GM19324 (cell line): ENCODE results near the gene UBASH3B.

ENCODE experiments used
- ATAC-seq: cut with Tn5 transposase; IDR thresholded peaks from one replicate; pipeline ENCODE4 v1.9.1; 2021; ENCODE audit warnings: mild to moderate bottlenecking, moderate library complexity; ENCODE audit not compliant: unreplicated experiment, low FRiP score

The UBASH3B gene

DNA sequence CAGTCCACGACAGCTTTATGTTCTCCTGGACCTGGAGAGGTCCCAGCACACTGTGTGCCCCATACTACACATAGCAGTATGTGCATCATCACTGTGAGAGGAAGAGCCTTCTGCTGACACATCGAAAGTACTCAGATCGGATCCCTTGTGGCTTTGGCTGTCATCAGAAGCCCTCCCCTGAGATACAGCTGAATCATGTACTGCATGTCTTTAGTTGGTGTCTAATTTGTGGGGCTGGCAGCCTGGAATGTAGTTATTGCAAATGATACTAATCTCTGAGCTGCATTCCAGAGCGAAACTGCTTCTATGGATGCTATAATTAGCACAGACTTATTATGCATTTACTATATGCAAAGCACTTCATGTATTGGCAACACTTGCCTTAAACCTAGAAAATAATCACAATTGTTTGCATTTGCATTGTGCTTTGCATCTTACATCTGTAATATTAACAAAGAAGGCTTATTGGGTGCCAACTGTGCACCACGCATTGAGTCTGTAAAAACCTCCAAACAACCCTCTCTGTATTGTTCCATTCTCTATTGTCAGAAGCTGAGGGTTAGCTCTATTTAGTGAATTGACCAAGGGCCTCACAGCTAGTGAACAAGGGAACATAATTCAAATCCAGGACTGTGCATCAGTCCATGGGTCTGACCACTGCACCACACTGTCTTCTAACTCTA is 93.6 kb downstream of the UBASH3B start:
- ATAC-seq: peak; percentile 64

DNA sequence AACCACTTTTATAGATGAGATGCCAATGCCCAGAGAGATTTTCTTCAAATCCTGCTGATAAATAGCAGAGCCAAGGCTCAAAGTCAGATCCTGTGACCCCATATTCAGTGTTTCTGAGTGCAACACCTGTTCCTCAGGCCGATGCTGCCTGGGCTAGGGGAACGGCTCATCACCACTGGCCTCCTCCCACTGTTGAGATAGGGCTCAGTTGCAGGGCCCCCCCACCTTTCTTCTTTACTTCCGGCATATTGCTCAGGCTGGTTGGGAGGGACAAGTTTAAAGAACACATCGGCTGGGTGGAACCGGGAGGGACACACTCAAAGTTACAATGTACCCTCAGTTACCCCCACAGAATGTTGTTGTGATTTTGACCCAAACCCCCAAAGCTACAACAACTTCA is 94.5 kb downstream of the UBASH3B start:
- ATAC-seq: no peak

DNA sequence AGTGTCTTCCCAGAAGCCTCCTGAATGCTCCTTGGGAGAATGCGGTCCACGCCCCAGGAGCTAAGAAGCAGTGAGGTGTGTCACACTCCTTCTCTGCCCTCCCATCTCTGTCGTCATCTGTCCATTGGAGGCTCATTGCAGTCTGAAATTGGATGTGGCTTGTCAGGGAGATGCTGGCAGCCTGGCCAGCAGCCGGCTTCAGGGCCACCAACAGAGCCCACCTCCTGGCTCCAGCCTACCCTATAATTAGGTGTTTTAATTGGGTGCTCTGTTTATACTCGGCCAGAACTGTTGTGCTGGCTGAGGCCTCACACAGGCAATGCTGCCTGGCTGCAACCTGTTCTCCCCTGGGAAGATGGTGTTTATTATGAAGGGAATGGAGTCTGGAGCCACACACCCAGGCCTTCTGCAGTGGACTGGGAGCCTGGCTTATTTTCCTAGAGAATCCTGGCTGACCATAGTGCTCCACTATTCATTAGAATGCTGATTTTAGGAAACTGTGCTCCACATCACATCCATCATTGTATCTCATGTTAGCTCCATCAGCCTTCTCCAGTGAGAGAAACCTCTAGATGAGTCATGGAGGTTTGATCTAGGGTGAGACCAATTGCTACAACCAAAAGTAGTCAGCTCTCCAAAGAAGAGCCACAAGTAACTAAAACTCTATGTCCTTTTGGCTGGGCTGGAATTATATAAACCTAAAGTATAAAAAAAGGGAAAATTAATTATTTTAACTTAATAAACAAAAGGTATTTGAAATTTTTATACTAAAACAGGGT is 96.0 kb downstream of the UBASH3B start:
- no peak for ATAC-seq

DNA sequence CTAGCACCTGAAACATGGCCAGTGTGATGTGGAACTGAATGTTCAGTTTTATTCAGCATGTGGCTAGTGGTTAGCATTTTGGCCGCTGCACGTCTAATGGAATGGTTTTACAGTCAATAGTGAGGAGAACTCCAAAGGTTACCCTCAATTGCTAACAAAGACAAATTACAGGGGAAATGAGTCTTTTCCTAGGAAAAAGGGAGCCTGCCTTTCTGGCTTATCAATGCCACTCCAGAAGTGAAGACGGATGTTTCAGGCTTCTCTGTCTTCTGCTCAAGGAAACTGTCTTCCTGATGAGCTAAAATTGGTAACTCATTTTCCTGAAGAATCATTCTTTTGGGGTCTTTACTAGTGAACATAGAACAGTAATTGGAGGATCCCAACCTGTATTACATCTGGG is 98.5 kb downstream of the UBASH3B start:
- ATAC-seq: no peak

DNA sequence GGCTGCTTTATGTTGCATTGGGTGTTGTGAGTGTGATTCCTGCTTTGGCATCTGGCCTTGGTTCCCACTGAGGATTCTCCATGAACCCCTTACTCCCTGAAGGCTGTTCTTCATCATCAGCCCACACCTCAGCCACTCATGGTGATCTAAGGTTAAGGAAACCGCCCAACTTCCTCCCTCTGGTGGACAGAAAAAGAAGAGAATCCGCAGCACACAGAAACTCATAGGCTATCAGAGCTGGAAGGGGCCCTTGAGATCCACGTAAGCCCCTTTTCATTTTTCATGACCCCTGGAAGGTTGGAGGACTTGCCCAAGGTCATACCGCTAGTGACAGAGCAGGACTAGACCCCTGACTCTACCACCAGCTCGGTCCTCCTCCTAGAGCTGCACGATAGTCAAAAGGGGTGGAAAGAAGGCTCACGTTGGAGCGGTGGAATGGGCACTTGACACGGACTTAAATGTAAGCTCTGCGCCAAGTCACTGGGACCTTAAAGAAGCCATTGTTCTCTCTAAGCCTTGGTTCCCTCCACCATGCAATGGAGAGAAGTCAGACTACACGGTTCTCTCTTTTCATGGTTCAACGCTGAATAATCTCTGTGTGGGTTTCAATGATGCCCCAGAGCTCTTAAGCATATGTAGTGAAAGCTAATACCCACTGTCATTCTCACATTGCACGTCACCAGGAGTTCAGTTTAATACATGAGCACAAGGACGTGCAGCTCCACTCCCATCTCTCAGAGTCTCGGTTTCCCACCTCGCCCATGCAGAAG is 99.2 kb downstream of the UBASH3B start:
- ATAC-seq: no peak

DNA sequence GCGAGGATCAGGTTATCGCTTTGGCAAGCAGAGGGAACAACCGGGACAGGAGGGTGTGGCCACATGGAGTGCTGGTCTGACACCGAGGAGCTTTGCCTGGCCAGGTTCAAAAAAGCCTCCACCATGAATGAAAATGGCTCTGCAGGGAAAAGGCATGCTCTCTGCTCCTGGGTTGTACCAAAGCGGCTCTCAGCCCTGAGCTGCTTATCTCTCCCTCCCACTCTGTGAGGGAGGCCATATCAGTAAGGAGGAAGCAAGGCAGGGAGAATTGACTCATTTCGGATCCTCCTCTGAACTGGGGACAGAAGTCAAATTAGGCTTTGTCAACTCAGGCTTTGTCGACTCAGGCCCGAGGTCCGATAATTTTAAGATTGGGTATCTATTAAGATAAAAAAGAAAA is 99.9 kb downstream of the UBASH3B start:
- ATAC-seq: no peak

DNA sequence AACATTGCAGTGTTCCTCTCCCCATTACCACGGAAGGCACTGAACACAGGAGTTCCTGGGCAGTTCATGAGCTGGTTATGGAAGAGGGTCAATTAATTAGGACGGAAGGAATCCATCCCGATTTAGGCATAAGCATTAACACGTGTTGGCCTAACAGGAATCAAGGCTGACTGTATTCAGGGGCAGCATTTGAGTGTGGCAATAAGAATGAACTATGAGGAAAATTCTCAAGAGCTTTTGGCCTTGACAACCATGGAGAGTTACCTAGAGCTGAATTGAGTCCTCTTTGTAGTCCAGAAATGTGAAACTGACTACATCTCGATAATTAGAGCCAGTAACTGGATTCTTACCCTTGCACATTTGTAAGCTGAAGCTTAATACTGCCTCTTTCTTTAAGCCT is 100.4 kb downstream of the UBASH3B start:
- no peak for ATAC-seq

DNA sequence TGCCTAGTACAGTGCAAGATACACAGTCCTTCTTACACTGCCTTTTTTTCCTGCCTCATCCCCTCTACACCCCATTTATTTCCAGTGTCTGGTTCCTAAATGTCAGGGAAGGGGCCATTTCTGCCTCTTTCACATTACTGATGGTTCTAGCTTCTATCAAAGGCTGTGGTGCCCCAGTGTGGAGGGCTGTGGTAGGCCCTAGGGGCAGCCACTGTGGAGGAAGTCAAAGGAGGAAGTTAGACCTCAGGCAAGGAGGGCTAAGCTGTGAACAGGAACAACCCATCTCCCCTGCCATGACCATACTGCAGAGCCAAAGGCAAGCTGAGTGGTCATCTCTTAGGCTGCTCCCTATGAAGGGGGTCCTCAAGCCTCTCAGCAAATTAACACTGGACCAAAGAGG is 100.9 kb downstream of the UBASH3B start:
- ATAC-seq: no peak

DNA sequence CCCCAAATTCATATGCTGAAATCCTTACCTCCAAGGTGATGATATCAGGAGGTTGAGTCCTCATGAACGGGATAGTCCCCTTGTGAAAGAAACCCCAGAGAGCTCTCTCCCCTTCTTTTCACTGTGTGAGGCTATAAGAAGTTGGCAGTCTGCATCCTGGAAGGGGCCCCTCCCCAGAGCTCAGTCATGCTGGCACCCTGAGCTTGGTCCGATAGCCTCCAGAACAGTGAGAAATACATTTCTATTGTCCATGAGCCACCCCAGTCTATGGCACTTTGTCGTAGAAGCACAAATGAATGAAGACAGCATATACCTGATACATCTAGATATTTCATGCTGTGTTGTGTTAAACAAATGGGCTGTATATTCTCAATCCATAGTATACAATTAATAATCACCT is 101.7 kb downstream of the UBASH3B start:
- ATAC-seq: no peak

DNA sequence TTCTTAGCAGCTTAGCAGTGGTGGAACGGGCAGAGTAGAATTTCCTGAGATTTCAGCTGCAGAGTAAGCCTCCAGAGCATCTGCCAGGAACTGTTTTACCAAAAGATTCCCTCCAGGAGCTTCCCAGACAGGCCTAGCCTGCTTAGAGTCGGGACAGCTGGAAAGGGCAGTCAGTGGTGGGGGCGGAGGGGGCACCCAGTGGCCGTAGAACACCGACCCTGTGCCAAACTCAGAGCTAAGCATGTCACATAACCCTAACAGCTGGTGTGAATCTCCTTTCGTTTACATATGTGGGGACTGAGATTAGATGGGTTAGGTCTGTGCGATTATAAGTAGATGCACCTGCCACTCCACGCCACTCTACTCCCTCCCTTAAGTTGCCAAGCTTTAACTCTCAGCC is 102.8 kb downstream of the UBASH3B start:
- no peak for ATAC-seq

DNA sequence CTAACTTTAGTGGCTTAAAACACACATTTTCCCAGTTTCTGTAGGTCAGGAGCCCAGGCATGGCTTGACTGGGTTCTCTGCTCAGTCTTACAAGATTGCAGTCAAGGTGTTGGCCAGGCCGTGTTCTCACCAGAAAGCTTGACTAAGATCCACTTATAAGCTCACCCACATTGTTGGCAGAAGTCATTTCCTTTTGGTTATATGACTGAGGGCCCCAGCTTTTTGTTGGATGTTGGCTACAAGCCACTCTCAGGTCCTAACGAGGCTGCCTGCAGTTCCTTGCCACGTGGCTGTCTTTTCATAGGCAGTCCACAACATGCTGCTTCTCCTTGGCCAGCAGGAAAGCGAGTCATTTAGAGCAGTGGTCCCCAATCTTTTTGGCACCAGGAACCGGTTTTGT is 103.5 kb downstream of the UBASH3B start:
- no peak for ATAC-seq

DNA sequence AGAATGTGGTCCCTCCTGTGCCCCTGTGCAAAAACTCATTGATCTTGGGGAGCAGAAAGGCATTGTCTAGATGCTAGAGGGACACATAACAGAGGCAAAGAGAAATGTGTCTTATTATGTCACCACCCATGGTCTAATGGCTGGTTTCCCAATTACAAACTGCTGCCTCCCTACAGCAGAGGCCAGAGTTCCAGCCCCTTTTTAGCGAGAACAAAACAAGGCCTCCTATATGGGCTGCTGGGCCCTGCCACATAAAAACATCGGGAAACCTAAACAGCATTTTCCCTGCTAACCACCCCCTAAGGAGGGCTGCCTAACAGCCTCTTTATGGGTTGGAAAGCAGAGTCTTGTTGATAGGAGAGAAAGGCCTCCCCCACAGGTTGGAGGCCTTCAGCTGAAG is 107.6 kb downstream of the UBASH3B start:
- no peak for ATAC-seq

DNA sequence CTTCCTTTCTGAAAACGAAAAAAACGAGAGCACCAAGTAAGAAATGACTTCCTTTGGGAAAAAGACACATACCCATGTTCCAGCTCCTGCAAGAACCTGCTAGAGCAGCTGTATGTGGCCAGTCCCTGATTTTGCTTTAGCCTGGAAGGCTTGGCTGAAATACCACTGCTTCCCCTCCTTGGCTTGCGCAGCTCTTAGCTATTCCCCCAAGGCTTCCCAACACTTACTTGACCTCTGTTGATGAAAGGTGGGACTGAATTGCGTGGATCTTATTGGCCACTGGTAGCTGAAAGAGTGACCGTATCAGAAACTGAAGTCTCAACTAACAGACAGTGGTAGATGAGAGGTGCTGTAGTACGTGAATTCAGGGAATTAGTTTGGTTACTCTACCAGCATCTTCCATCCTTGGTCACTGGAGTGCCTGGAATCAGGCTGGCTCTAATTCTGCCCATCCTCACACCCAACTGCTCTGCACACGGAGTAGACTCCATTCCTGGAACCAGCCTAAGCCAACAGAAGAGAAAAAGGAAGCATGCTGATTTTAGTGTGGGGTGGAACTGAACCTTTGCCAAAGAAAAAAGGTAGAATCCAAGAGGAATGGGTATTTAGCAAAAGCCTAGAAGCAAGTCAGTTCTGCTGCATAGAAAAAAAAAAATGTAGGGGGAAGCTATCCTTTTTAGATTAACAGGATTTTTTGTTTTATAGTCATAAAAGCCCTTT is 109.0 kb downstream of the UBASH3B start:
- no peak for ATAC-seq

DNA sequence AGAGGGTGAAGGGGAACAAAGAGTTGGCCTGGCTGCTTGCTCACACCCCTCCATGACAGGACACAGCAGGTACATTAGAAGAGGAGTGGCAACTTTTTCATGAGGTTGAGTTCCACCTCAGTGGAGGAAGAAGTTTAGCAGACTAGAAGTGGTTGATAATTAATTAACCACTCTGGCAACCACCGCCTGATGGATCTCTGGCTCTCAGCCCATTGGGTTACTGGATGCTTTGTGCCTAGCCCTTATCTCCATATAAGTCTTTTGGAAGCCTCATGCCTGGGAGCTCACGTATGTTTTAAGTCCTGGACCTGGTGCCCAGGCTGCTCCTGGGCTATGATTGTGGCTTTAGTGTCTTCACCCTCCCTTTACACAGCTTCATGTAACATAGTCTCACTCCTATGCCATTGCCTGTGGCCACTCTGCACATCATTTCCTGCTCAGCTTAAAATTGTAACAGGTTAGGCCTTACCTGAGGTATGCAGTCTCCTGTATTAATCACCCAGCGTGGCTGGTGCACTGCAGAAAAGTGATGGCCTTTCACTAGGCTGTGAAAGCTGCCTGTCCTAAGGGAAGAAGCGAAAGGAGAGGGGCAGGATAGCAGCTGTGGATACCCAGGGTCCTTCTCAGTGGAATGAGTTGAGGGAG is 110.1 kb downstream of the UBASH3B start:
- no peak for ATAC-seq

DNA sequence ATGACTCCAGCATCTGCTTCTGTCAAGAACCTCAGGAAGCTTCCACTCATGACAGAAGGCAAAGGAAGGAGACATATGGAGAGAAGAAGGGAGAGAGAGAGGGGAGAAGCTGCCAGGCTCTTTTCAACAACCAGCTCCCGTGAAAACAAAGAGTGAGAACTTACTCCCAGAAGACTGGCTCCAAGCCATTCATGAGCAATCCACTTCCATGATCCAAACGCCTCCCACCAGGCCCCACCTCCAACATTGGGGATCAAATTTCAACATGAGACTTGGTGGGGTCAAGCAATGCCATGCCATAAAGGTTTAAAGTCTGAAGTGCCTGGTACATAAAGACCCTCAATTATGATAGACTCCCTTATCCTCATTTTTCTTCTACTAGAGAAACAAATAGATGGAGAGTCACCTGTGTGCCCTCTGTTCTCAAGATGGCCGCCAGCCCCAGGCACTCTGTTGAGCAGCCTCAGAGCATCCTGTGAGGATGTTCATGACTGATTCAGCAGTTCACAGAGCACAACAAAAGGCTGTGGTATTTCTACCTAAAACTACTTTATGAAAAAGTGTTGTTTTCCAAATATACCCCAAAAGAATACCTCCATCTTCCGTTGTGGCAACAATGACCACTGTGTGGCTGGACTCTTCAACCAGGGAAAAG is 113.7 kb downstream of the UBASH3B start:
- no peak for ATAC-seq

DNA sequence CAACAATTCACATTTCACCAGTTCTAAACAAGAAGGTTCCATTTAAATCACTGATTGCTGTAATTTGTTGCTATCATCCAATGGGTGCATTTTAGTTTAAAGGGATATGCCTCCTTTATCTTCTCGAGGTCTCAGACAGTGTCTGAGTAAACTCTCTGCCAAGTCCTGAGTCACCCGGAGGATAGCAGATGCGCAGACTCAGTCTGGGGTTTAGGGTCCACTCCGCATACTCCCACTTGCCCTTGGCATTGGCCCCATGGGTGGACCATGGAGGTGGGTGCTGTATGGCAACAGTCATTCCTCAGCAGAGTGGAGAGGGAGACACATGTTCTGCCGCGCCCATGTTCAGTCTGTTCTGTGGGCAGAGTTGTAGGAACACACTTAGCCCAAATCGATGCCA is 117.4 kb downstream of the UBASH3B start:
- no peak for ATAC-seq

DNA sequence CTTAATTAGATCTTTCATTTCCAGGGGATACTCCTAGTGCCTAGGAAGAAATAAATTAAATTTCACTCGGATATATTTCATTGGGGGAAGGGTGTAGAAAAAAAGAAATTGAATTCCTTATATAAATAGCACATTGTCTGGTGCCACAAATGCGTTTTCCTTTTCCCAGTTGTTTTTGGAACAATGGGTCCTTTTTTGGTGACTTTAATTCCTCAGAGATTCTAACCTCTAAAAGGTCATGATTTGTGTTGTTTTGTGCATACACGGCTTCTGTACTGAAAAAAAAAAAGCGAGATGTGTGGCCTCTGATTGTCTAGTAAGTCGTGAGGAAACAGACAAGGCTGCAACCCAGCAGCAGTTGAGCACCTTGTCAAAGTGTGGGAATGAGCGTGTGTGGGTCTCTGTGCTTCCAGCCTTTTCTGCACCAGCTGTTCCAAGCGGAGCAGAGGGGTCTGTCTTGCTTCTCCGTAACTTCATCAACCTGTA is 118.3 kb downstream of the UBASH3B start:
- ATAC-seq: no peak

DNA sequence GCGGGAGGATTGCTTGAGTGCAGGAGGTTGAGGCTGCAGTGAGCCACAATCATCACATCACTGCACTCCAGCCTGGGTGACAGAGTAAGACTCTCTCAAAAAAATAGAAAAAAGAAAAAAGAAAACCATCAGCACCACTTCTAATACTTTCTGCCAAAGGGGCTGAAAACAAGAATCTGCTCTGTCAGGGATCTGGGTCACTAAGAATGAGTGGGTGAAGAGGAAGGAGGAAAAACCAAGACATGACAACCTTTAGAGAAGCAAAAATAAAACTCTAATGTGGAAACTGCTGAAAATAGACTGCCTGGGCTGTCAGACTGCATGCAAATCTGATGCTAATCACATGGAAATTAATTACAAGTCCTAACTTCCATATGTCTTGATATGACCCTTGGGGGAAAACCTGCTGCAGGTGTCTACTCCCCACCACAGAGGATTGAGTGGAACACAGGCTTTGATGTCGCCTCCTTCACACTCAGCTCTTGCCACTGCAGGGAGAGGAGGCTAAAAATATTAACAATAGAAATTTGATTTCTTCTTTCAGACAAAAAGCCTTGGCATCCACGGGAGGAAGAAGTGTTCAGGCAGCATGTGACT is 120.3 kb downstream of the UBASH3B start:
- ATAC-seq: no peak

DNA sequence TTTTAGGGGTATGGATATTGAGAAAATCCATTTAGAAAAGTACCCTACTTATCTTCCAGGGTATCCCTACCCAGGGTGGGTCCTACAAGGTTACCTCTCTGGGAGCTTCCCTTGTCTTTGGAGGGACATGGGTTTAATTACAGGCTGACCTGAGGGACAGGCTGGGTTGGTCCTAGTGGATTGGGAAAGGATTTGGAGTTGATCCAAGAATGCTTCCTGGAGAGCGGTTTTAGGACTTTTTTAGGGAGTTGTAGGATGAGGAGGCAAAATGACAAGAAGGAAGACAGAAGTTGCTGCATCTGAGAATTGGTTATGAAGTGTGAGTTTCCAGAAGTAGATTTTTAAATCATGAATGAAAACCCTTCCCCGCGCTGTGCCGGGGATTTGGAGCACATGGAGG is 121.0 kb downstream of the UBASH3B start:
- no peak for ATAC-seq
